ENCODE results near the gene ARMC2. TPM values are rescaled to one million over a fixed set of nuclear protein-coding genes. Genes with fewer than 3 reads are reported as not detected.

ARMC2 gene
- total and polyA plus RNA-seq, 2 of the 8 experiments (the other 6 are each of a cell fraction or from before 2014, with no cell fraction given), result 1.6 to 4.4 TPM

GRCh38 chr6:108888745-108889144 lies 40.5 kb downstream of the ARMC2 start:
- H3K27me3 ChIP-seq (replicated peaks in 1 of 4; ENCODE audit: control insufficient read depth in 3 of 4, extremely low read depth in 1 of 4, insufficient read depth in 3 of 4, low read length in 3 of 4), result no peaks in the 10 kb centered on the region
- no peaks in the 10 kb centered on the region for H3K36me3 ChIP-seq (ENCODE audit: control insufficient read depth in 2 of 4, insufficient read depth in 4 of 4, low read length in 3 of 4)
- H3K4me1 ChIP-seq (replicated peaks in 1 of 4; ENCODE audit: control insufficient read depth in 3 of 4, insufficient read depth in 4 of 4, low read length in 3 of 4), result no peaks in the 10 kb centered on the region
- FAIRE-seq, result no peak
- DNase-seq (ENCODE audit: low read depth in 1 of 2, low spot score in 2 of 2), result no peak
- no peak overlapping the region for H3K4me2 ChIP-seq (ENCODE audit: insufficient read depth in 1 of 2, low read depth in 2 of 2, low read length in 2 of 2)
- H2BK5ac ChIP-seq (ENCODE audit: low read depth, low read length), result no peak overlapping the region
- no peak overlapping the region for H2BK20ac ChIP-seq (ENCODE audit: low read length)
- no peak overlapping the region for H4K8ac ChIP-seq (ENCODE audit: extremely low read depth, insufficient read depth, low read length)
- H3K14ac ChIP-seq (ENCODE audit: insufficient read length), result no peak overlapping the region
- H3K9me3 ChIP-seq (ENCODE audit: insufficient read depth in 2 of 2, low read depth in 1 of 2, low read length in 1 of 2), result no peaks in the 10 kb centered on the region
- 94% methylated on average over 2 of the region's 2 CpGs; no CpG with 5 or more reads in 1 of the 2 experiments for WGBS, 2 experiments (ENCODE audit: extremely low coverage in 1 of 2, insufficient coverage in 1 of 2, insufficient read length in 1 of 2, insufficient replicate concordance in 2 of 2, low coverage in 1 of 2, low lambda C conversion rate in 2 of 2, missing lambda C conversion rate in 1 of 2)
- no peaks in the 10 kb centered on the region for H3K23me2 ChIP-seq (ENCODE audit: low read depth, low read length)
- no peak overlapping the region for H3K9ac ChIP-seq (replicated peaks in 1 of 4; ENCODE audit: extremely low read depth in 1 of 4, low read depth in 3 of 4, low read length in 3 of 4)
- no peak overlapping the region for H2BK120ac ChIP-seq (replicated peaks; ENCODE audit: low read depth, low read length)
- no peak overlapping the region for H3K56ac ChIP-seq (replicated peaks; ENCODE audit: insufficient read length, low read depth, low read length)
- H3K79me2 ChIP-seq (ENCODE audit: control insufficient read depth in 1 of 2, insufficient read depth in 2 of 2, low read length in 2 of 2), result no peaks in the 10 kb centered on the region
- no peak overlapping the region for H3K18ac ChIP-seq (ENCODE audit: extremely low read depth, low read length)
- POLR2A ChIA-PET (ENCODE audit: partially characterized antibody), result no interaction called here
- no peak for TF ChIP-seq KDM4A (IDR thresholded peaks at IDR 0.05; ENCODE audit: low read depth, low read length, severe bottlenecking)
- no peak for TF ChIP-seq CEBPB (IDR thresholded peaks at IDR 0.05; ENCODE audit: low read depth, low read length)
- no peak for TF ChIP-seq GABPA (IDR thresholded peaks at IDR 0.05; ENCODE audit: borderline replicate concordance, insufficient read depth, low read length)
- no peak for TF ChIP-seq MAX (IDR thresholded peaks at IDR 0.05)
- TF ChIP-seq USF2 (IDR thresholded peaks at IDR 0.05; ENCODE audit: low read length), result no peak
- TF ChIP-seq JUN (IDR thresholded peaks at IDR 0.05; ENCODE audit: low read depth, low read length), result no peak
- TF ChIP-seq BCL11A (IDR thresholded peaks at IDR 0.05; ENCODE audit: low read depth in 2 of 2, low read length in 2 of 2), result no peak
- TF ChIP-seq YY1 (IDR thresholded peaks at IDR 0.05; ENCODE audit: low read depth, low read length), result no peak
- TF ChIP-seq GTF2F1 (IDR thresholded peaks at IDR 0.05; ENCODE audit: borderline replicate concordance, low read depth, low read length), result no peak
- no peak for TF ChIP-seq TAF1 (IDR thresholded peaks at IDR 0.05; ENCODE audit: low read depth, low read length)
- no peak for TF ChIP-seq EP300 (IDR thresholded peaks at IDR 0.05; ENCODE audit: borderline replicate concordance in 1 of 2, low read depth in 2 of 2, low read length in 2 of 2)
- no peak for TF ChIP-seq NRF1 (IDR thresholded peaks at IDR 0.05; ENCODE audit: low read depth, low read length)
- TF ChIP-seq SIX5 (IDR thresholded peaks at IDR 0.05; ENCODE audit: low read depth, low read length), result no peak
- TF ChIP-seq SIRT6 (IDR thresholded peaks at IDR 0.05; ENCODE audit: low read length), result no peak
- no peak overlapping the region for H3K27ac ChIP-seq (ENCODE audit: low read depth, low read length)
- CTCF ChIA-PET (ENCODE audit: partially characterized antibody), result interaction anchor here (0.7 kb wide), 1 partner anchor 25 kb away, joined by 3 read pairs; no protein-coding TSS in a partner anchor
- no peaks in the 10 kb centered on the region for H4K20me1 ChIP-seq (replicated peaks in 1 of 2; ENCODE audit: control insufficient read depth in 1 of 2, insufficient read depth in 2 of 2, low read length in 2 of 2)
- no peak overlapping the region for H2AK5ac ChIP-seq (ENCODE audit: low read depth, low read length)
- H4K91ac ChIP-seq (replicated peaks; ENCODE audit: insufficient read length, low read length), result no peak overlapping the region
- H2AFZ ChIP-seq (ENCODE audit: low read length), result no peak overlapping the region
- H3K79me1 ChIP-seq (ENCODE audit: low read depth, low read length), result no peaks in the 10 kb centered on the region
- no peak overlapping the region for H3K23ac ChIP-seq (ENCODE audit: insufficient read length)
- no peak overlapping the region for H3K4ac ChIP-seq (replicated peaks; ENCODE audit: insufficient read length, low read depth, low read length)
- H2BK15ac ChIP-seq (ENCODE audit: low read length), result no peak overlapping the region
- H4K5ac ChIP-seq (ENCODE audit: insufficient read length, low read depth, low read length), result no peak overlapping the region
- H3K4me3 ChIP-seq (ENCODE audit: extremely low read depth in 1 of 4, insufficient read depth in 2 of 4, low read depth in 3 of 4, low read length in 4 of 4), result no peak overlapping the region
- H2BK12ac ChIP-seq (ENCODE audit: low read depth, low read length), result no peak overlapping the region

Measured in H1 (cell line).